IPS-20b (cell line): ENCODE data around the gene MYO7B.
"Not testable (repeated sequence)": the region's sequence is repeated elsewhere in the genome, so short reads cannot be mapped to it uniquely, and the experiment has no call there.

Source experiments
- H3K27ac ChIP-seq: one replicate; pipeline ENCODE4 v1.5.1; 2013; ENCODE audit warnings: low read length
- H3K27me3 ChIP-seq: 2 replicates; pipeline ENCODE4 v1.6.1; 2013; ENCODE audit warnings: mild to moderate bottlenecking, low read length, inconsistent platforms; ENCODE audit not compliant: insufficient read depth
- H3K36me3 ChIP-seq: 2 replicates; pipeline ENCODE4 v1.6.1; 2013; ENCODE audit warnings: low read depth, mild to moderate bottlenecking, inconsistent platforms, low read length, moderate library complexity; ENCODE audit not compliant: insufficient read depth
- H3K4me1 ChIP-seq: 2 replicates; pipeline ENCODE4 v1.6.1; 2013; ENCODE audit warnings: mild to moderate bottlenecking, control low read depth, inconsistent platforms, low read length, moderate library complexity; ENCODE audit not compliant: insufficient read depth
- H3K4me3 ChIP-seq: 2 replicates; pipeline ENCODE4 v1.5.1; 2013; ENCODE audit warnings: mild to moderate bottlenecking, low read length, inconsistent platforms
- H3K9ac ChIP-seq: 2 replicates; pipeline ENCODE4 v1.6.1; 2013; ENCODE audit warnings: low read depth, mild to moderate bottlenecking, inconsistent platforms, low read length, moderate library complexity
- H3K9me3 ChIP-seq: 2 replicates; pipeline ENCODE4 v1.6.1; 2013; ENCODE audit warnings: mild to moderate bottlenecking, low read depth, low read length, inconsistent platforms; ENCODE audit not compliant: insufficient read depth

MYO7B gene

DNA sequence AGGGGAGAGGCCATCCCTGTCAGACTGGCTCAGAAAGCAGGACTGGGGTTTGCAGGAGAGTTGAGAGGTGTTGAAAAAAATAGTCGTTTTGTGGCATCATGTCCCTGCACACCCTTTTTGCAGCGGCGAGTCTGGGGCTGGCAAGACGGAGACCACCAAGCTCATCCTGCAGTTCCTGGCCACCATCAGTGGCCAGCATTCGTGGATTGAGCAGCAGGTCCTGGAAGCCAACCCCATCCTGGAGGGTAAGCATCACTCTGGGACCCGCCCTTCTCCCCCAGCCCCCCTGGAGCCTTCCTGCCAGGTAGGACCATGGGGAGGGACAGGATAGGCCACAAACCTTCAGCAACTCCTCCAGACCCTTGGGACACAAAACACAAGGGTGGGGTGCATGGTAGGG, 34.2 kb downstream of the MYO7B start:
- H3K36me3 ChIP-seq: no peaks in the 10 kb centered on the region
- H3K9me3 ChIP-seq: no peaks in the 10 kb centered on the region
- H3K4me3 ChIP-seq: no peak overlapping the region
- no peaks in the 10 kb centered on the region; the same call in 1 of the 2 replicates for H3K4me1 ChIP-seq
- H3K27me3 ChIP-seq: no peaks in the 10 kb centered on the region
- H3K9ac ChIP-seq: no peak overlapping the region
- H3K27ac ChIP-seq: no peak overlapping the region

DNA sequence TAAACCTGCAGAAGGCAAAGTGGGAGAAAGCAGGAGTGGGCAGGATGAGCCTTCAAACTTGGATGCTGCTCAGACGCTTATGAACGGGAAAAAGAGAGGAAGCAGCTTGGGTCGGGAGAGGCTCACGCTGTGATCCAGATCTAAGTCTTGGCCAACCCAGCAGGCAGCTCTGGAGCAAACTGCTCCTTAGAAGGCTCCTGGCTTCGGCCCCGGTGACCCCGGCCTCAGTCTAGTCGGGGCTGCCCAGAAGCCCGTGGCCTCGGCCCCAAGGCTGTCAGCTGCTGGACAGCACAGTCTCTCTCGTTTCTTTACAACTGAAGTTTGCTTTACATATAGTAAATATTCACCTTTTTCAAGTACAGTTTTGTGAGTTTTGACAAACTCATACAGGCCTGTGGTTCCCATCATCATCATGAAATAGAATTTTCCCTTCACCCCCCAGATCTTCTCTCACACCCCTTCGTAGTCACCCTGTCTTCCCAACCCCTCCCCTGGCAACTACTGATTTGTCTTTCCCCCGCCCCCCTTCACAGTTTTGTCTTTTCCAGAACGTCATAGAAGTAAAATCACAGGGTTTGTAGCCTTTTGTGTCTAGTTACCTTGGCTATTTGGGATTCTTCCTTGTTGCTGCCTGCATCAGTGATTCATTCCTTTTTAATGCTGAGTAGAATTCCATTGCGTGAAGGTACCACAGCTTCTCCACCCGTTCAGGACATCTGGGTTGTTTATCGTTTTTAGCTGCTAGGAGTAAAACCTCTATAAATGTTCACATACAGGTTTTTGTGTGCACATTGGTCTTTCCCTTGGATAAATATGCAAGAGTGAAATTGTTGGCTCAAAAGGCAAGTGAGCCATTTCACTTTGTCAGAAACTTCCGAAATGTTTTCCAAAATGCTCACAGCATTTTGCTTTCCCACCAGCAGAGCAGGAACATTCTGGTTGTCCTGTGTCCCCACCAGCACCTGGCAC, 35.1 kb downstream of the MYO7B start:
- Histone ChIP-seq H3K36me3 (no peaks in the 10 kb centered on the region), H3K4me3 (no peak overlapping the region), H3K9ac (no peak overlapping the region), H3K27ac (no peak overlapping the region), H3K27me3 (no peaks in the 10 kb centered on the region), H3K9me3 (no peaks in the 10 kb centered on the region), H3K4me1 (no peaks in the 10 kb centered on the region; the same call in 1 of the 2 replicates)

DNA sequence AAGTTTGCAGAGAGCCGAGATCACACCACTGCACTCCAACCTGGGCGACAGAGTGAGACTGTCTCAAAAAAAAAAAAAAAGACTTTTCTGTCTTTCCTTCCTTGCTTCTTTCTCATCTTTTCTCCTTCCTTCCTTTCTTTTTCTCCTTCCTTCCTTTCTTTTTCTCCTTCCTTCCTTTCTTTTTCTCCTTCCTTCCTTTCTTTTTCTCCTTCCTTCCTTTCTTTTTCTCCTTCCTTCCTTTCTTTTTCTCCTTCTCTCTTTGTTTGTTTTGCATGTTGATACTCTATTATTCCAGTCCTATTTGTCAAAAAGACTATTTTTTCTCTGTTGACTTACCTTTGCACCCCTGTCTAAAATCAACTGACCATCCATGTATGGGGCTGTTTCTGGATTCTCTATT, 36.9 kb downstream of the MYO7B start:
- not testable (repeated sequence) for H3K27ac ChIP-seq, H3K4me1 ChIP-seq, H3K27me3 ChIP-seq, H3K36me3 ChIP-seq, H3K9me3 ChIP-seq, H3K4me3 ChIP-seq, H3K9ac ChIP-seq

DNA sequence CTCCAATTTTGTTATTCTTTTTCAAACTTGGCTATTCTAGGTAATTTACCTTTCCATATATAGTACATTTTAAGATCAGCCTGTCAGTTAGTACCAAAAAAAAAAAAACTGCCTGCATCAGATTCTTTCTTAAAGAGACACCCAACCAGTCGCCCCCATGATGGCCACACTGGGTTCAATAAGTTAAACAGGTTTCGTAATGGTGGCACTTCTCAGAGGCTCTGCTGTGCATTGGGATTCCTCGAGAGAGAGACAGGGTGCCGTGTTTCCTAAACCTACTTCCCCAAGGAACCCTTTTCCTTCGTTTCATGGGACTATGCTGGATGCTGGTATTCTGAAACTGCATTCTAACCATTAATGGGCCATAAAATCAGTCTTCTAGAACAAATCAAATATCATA, 37.4 kb downstream of the MYO7B start:
- H3K27me3 ChIP-seq: no peaks in the 10 kb centered on the region
- no peak overlapping the region for H3K4me3 ChIP-seq
- H3K9me3 ChIP-seq: no peaks in the 10 kb centered on the region
- no peak overlapping the region for H3K27ac ChIP-seq
- H3K36me3 ChIP-seq: no peaks in the 10 kb centered on the region
- H3K4me1 ChIP-seq: no peaks in the 10 kb centered on the region; the same call in 1 of the 2 replicates
- H3K9ac ChIP-seq: no peak overlapping the region

DNA sequence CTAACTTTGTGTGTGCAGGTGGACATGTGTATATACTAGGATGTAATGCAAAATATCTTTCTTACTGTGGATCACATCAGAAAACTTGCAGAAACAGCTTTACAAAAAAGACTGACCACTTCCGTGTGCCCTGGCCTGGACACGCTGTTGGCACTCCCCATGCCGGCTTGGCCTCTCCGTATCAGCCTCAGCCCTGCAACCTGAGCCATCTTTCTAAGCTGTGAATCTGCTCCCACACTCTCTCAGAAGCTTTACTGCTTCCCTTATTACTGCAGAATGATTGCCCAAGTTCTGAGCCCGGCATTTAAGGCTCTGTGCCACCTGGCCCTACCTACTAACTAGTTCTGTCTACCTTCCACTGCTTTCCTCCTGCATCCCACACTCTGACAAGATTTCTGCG, 37.8 kb downstream of the MYO7B start:
- Histone ChIP-seq H3K36me3 (no peaks in the 10 kb centered on the region), H3K27me3 (no peaks in the 10 kb centered on the region), H3K4me3 (no peak overlapping the region), H3K9me3 (no peaks in the 10 kb centered on the region), H3K4me1 (no peaks in the 10 kb centered on the region; the same call in 1 of the 2 replicates), H3K27ac (no peak overlapping the region), H3K9ac (no peak overlapping the region)

DNA sequence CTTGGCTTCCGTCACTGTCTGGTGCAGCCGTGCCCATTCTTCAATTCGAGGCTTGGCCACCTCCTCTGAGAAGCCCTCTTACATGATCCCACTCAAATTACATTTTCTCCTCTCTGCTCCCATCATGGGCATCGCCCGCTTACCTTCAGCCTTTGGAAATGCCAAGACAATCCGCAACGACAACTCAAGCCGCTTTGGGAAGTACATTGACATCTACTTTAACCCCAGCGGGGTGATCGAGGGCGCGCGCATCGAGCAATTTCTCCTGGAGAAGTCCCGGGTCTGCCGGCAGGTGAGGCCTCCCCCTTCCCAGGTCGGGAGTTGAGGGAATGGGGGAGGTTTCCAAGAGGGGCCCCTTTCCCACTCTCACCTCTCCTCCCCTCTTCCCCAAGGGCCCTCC, 38.3 kb downstream of the MYO7B start:
- H3K4me3 ChIP-seq: no peak overlapping the region
- no peak overlapping the region for H3K27ac ChIP-seq
- no peaks in the 10 kb centered on the region for H3K27me3 ChIP-seq
- no peaks in the 10 kb centered on the region for H3K36me3 ChIP-seq
- no peak overlapping the region for H3K9ac ChIP-seq
- no peaks in the 10 kb centered on the region for H3K9me3 ChIP-seq
- no peaks in the 10 kb centered on the region; the same call in 1 of the 2 replicates for H3K4me1 ChIP-seq

DNA sequence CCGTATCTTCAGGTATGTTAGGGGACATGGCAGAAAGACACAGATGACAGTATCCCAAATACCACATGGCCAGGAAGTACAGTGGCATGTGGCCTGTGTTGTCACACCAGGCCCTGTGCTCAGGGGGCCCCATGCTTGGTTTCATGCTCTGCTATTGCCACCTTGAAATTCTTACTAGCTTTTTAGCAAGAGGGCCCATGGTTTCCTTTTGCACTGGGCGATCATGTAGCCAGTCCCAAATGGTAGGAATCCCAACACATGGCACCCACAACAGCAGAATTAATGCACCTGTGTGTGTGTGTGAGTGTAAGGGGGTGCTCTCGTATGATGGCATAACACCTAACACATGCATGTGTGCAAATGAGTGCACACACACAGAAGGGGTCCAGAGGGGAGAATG, 39.2 kb downstream of the MYO7B start:
- H3K27me3 ChIP-seq: no peaks in the 10 kb centered on the region
- H3K4me3 ChIP-seq: no peak overlapping the region
- no peak overlapping the region for H3K9ac ChIP-seq
- no peaks in the 10 kb centered on the region for H3K9me3 ChIP-seq
- no peaks in the 10 kb centered on the region for H3K36me3 ChIP-seq
- no peaks in the 10 kb centered on the region; the same call in 1 of the 2 replicates for H3K4me1 ChIP-seq
- H3K27ac ChIP-seq: no peak overlapping the region

DNA sequence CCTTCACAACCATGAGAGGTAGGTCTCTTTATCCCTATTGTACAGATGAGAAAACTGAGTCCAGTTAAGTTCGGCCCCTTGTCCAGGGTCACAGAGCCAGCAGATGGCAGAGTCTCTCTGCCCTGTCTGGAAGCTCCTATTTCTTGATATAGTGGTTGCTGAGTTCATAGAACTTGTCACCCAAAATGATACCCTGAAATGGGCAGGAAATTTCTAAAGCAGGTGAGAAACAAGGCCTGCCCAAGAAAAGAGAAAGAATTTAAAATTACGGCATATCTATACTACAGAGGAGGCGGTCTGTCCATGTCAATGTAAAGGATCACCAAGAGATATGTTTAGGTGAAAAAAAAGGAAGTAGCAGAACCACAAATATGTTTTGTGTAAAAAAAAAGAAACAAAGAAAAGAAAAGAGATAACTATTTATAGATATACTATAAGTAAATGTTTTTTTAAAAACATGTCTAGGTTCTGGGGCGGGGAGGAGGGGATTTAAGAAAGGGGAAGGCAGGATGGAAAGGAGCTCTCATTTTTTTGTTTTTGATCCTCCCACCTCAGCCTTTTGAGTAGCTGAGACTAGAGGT, 39.8 kb downstream of the MYO7B start:
- H3K36me3 ChIP-seq: no peaks in the 10 kb centered on the region
- no peak overlapping the region for H3K4me3 ChIP-seq
- no peak overlapping the region for H3K9ac ChIP-seq
- no peaks in the 10 kb centered on the region; the same call in 1 of the 2 replicates for H3K4me1 ChIP-seq
- H3K27ac ChIP-seq: no peak overlapping the region
- no peaks in the 10 kb centered on the region for H3K9me3 ChIP-seq
- no peaks in the 10 kb centered on the region for H3K27me3 ChIP-seq

DNA sequence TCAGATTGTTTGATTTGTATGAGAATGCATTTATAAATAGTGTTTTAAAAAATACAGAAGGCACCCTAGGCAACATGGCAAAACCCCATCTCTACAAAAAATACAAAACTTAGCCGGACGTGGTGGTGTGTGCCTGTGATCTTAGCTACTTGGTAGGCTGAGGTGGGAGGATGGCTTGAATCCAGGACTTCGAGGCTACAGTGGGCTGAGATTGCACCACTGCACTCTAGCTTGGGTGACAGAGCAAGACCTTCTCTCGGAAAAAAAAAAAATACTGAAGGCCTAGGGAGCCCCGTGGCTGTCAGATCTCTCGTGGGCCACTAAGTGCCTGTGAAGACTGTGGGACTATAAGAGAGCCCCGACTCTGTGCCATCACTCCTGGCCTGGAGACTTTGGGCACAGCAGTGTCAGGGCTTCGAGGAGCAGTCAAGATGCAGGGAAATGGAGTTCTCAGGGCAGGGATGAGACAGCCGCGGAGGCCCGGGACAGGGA, 40.5 kb downstream of the MYO7B start:
- no peaks in the 10 kb centered on the region; the same call in 1 of the 2 replicates for H3K4me1 ChIP-seq
- H3K27me3 ChIP-seq: no peaks in the 10 kb centered on the region
- H3K4me3 ChIP-seq: no peak overlapping the region
- no peak overlapping the region for H3K9ac ChIP-seq
- H3K36me3 ChIP-seq: no peaks in the 10 kb centered on the region
- H3K27ac ChIP-seq: no peak overlapping the region
- no peaks in the 10 kb centered on the region for H3K9me3 ChIP-seq

DNA sequence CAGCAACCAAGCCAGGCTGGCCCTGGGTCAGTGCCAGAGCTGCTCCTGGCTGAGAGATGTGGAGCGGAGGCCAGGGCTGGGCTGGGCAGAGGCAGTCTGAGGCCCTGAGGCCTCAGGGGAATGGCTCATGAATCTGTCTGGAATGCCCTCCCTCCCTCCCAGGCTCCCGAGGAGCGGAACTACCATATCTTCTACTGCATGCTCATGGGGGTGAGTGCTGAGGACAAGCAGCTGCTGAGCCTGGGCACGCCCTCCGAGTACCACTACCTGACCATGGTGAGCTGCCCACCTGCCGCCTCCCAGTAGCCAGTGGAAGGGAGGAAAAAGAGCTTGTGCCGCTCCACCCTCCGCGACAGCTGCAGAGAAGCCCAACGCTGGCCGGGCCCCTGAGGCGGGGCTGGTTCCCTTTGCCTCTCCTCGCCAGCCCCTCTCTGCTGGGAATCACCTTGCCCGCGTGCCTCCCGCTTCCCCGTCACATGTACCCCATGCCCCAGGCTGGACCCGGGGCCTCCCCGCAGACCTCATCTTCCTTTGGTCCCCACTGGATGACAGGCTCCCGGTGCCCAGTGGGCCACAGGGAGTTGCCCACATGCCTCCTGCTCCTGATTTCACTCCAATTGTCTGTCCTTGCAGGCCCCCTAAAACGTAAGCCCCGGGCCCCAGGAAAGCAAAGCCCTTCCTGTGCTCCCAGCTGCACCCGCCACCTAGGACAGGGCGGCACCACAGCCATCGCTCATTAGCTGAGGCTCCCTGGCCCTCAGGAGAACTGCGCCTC, 41.1 kb downstream of the MYO7B start:
- Histone ChIP-seq H3K36me3 (no peaks in the 10 kb centered on the region), H3K9me3 (no peaks in the 10 kb centered on the region), H3K9ac (no peak overlapping the region), H3K4me3 (no peak overlapping the region), H3K27me3 (no peaks in the 10 kb centered on the region), H3K4me1 (no peaks in the 10 kb centered on the region), H3K27ac (no peak overlapping the region)

DNA sequence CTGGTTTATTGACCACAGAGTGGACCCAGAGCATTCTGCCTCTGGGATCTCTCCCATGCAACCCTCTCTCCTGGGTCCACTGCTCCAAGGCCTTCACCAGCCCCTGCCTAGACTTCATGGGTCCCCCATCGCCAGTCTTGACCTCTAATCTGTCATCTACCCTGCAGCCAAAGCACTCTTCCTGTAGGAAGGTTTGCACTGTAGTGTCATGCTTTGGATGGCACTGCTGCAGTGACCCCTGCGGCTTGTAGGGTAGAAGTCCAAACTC, 41.7 kb downstream of the MYO7B start:
- Histone ChIP-seq H3K4me1 (no peaks in the 10 kb centered on the region), H3K36me3 (no peaks in the 10 kb centered on the region), H3K9me3 (no peaks in the 10 kb centered on the region), H3K4me3 (no peak overlapping the region), H3K27ac (no peak overlapping the region), H3K27me3 (no peaks in the 10 kb centered on the region), H3K9ac (no peak overlapping the region)
